Keratinocyte (primary cell): ENCODE measurements around the gene LDLRAD4. TPM values are rescaled to one million over a fixed set of nuclear protein-coding genes. Genes with fewer than 3 reads are reported as not detected.

Source experiments
- DNase-seq: peaks from one replicate; pipeline ENCODE4 v3.0.0-alpha.2; 2011; ENCODE audit warnings: low read depth, missing footprints, low spot score
- FAIRE-seq: peaks from 2 replicates; lab custom pipeline; 2011; peaks lifted over from hg19 to GRCh38; lab: Jason Lieb, UNC
- H2AFZ ChIP-seq: 2 replicates; pipeline ENCODE4 v1.6.0; 2012; ENCODE audit warnings: low read length, control low read depth, inconsistent platforms; ENCODE audit not compliant: control insufficient read depth
- H3K27ac ChIP-seq: 2 replicates; pipeline ENCODE4 v1.5.1; 2011; ENCODE audit warnings: low read length; ENCODE audit not compliant: control insufficient read depth, insufficient read depth
- H3K27me3 ChIP-seq: 3 replicates; pipeline ENCODE4 v1.6.0; 2011; ENCODE audit warnings: low read length; ENCODE audit not compliant: control insufficient read depth, insufficient read depth; ENCODE audit errors: extremely low read depth
- H3K36me3 ChIP-seq, 2 experiments: 2 replicates in 1 of 2; 3 replicates in 1 of 2; pipeline ENCODE4 v1.5.1; 2011; ENCODE audit warnings: low read length in 2 of 2, mild to moderate bottlenecking in 1 of 2; ENCODE audit not compliant: control insufficient read depth in 2 of 2, insufficient read depth in 2 of 2; ENCODE audit errors: extremely low read depth in 1 of 2
- H3K4me1 ChIP-seq: 3 replicates; pipeline ENCODE4 v1.5.1; 2011; ENCODE audit warnings: low read length; ENCODE audit not compliant: control insufficient read depth, insufficient read depth; ENCODE audit errors: extremely low read depth
- H3K4me2 ChIP-seq: 3 replicates; pipeline ENCODE4 v1.6.0; 2011; ENCODE audit warnings: low read depth, low read length; ENCODE audit not compliant: control insufficient read depth, insufficient read depth; ENCODE audit errors: extremely low read depth
- H3K4me3 ChIP-seq, 3 experiments: fragments of 200-600 bp in 1 of 3; sonication (generic) in 1 of 3; 2 replicates in 2 of 3; 3 replicates in 1 of 3; pipeline ENCODE4 v1.5.1; 2011 to 2016; ENCODE audit warnings: low read length in 3 of 3, mild to moderate bottlenecking in 3 of 3, control low read depth in 2 of 3, inconsistent platforms in 1 of 3, low read depth in 1 of 3, mixed read lengths in 1 of 3, mixed run types in 1 of 3, moderate library complexity in 1 of 3; ENCODE audit not compliant: control insufficient read depth in 2 of 3, insufficient read depth in 2 of 3; ENCODE audit errors: extremely low read depth in 1 of 3
- H3K79me2 ChIP-seq: 2 replicates; pipeline ENCODE4 v1.6.0; 2012; ENCODE audit warnings: low read length; ENCODE audit not compliant: control insufficient read depth, insufficient read depth
- H3K9ac ChIP-seq: 3 replicates; pipeline ENCODE4 v1.6.0; 2011; ENCODE audit warnings: low read length; ENCODE audit not compliant: control insufficient read depth, insufficient read depth; ENCODE audit errors: extremely low read depth
- H3K9me1 ChIP-seq: 3 replicates; pipeline ENCODE4 v1.6.0; 2011; ENCODE audit warnings: low read length; ENCODE audit not compliant: control insufficient read depth, insufficient read depth; ENCODE audit errors: extremely low read depth
- H3K9me3 ChIP-seq: 2 replicates; pipeline ENCODE4 v1.5.1; 2012; ENCODE audit warnings: low read depth, low read length; ENCODE audit not compliant: control insufficient read depth
- H4K20me1 ChIP-seq: 3 replicates; pipeline ENCODE4 v1.6.0; 2011; ENCODE audit warnings: low read length; ENCODE audit not compliant: control insufficient read depth, insufficient read depth; ENCODE audit errors: extremely low read depth
- EZH2 ChIP-seq: IDR thresholded peaks from one replicate; pipeline ENCODE4 v1.6.1; 2012; ENCODE audit warnings: inconsistent platforms, mild to moderate bottlenecking, low read length, moderate library complexity
- dilution Hi-C: fragments of 300-500 bp; cut with MboI; formaldehyde crosslinking; loops from one replicate; pipeline ENCODE4 v1.7.0; 2020; ENCODE audit warnings: low sequenced_read_pairs; ENCODE audit not compliant: extremely low pct_ligation_motif_present
- polyA plus RNA-seq, 5 experiments: library from polyadenylated mRNA; depleted of rRNA in 3 of 5; stranded (reverse) in 3 of 5; stranded (forward) in 1 of 5; unstranded in 1 of 5; fragments of >200 nt; gene quantifications; 1 replicate in 1 of 5; 2 replicates in 3 of 5; 3 replicates in 1 of 5; pipeline versions ENCODE4 v1.2.1 to v1.2.3, GENCODE V29; 2011 to 2012; ENCODE audit warnings: missing spikeins in 2 of 5, low read depth in 1 of 5, low replicate concordance in 1 of 5
- TF ChIP-seq, protein P1 (sequence below), 3 experiments: IDR thresholded peaks in 1 of 3; conservative IDR thresholded peaks in 1 of 3; optimal IDR thresholded peaks in 1 of 3; 2 replicates in 2 of 3; 3 replicates in 1 of 3; pipeline versions ENCODE3 to v1.5.1; 2011; ENCODE audit warnings: low read length in 3 of 3, mild to moderate bottlenecking in 3 of 3, moderate library complexity in 2 of 3, control low read depth in 1 of 3, inconsistent platforms in 1 of 3; ENCODE audit not compliant: insufficient read depth in 2 of 3; ENCODE audit errors: extremely low read depth in 1 of 3

The LDLRAD4 gene
- polyA plus RNA-seq, 1 donor (not counting 4 experiments of a cell fraction or from before 2014, with no cell fraction given), result not detected

GRCh38 chr18:13452388-13452811 is 233.8 kb downstream of the LDLRAD4 start:
- H3K4me2 ChIP-seq, result no peak overlapping the region
- FAIRE-seq (no peak), DNase-seq (no peak)
- H3K9ac ChIP-seq, result no peak overlapping the region
- H3K4me3 ChIP-seq, result no peak overlapping the region
- H3K27me3 ChIP-seq, result no peaks in the 10 kb centered on the region
- TF ChIP-seq, protein P1, sequence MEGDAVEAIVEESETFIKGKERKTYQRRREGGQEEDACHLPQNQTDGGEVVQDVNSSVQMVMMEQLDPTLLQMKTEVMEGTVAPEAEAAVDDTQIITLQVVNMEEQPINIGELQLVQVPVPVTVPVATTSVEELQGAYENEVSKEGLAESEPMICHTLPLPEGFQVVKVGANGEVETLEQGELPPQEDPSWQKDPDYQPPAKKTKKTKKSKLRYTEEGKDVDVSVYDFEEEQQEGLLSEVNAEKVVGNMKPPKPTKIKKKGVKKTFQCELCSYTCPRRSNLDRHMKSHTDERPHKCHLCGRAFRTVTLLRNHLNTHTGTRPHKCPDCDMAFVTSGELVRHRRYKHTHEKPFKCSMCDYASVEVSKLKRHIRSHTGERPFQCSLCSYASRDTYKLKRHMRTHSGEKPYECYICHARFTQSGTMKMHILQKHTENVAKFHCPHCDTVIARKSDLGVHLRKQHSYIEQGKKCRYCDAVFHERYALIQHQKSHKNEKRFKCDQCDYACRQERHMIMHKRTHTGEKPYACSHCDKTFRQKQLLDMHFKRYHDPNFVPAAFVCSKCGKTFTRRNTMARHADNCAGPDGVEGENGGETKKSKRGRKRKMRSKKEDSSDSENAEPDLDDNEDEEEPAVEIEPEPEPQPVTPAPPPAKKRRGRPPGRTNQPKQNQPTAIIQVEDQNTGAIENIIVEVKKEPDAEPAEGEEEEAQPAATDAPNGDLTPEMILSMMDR (optimal IDR thresholded peaks at IDR 0.05 in 1 of 3, IDR thresholded peaks at IDR 0.05 in 1 of 3, conservative IDR thresholded peaks at IDR 0.05 in 1 of 3; ENCODE audit: extremely low read depth in 1 of 3, insufficient read depth in 2 of 3, low read length in 3 of 3), result no peak
- no peak for TF ChIP-seq EZH2
- no peaks in the 10 kb centered on the region for H4K20me1 ChIP-seq
- H3K36me3 ChIP-seq, result no peaks in the 10 kb centered on the region
- no peak overlapping the region for H3K27ac ChIP-seq
- no peaks in the 10 kb centered on the region for H3K4me1 ChIP-seq
- dilution Hi-C loops, result no loop called here
- no peak overlapping the region for H2AFZ ChIP-seq
- no peaks in the 10 kb centered on the region for H3K9me3 ChIP-seq
- no peaks in the 10 kb centered on the region for H3K79me2 ChIP-seq
- H3K9me1 ChIP-seq, result no peaks in the 10 kb centered on the region

- TF ChIP-seq EZH2, result no peak
- TF ChIP-seq, protein P1 (optimal IDR thresholded peaks at IDR 0.05 in 1 of 3, IDR thresholded peaks at IDR 0.05 in 1 of 3, conservative IDR thresholded peaks at IDR 0.05 in 1 of 3; ENCODE audit: extremely low read depth in 1 of 3, insufficient read depth in 2 of 3, low read length in 3 of 3), result no peak
- no peaks in the 10 kb centered on the region for H3K27me3 ChIP-seq
- H3K9me1 ChIP-seq, result no peaks in the 10 kb centered on the region
- FAIRE-seq, result no peak
- no peaks in the 10 kb centered on the region for H3K36me3 ChIP-seq
- H2AFZ ChIP-seq, result no peak overlapping the region
- no peak overlapping the region for H3K27ac ChIP-seq
- dilution Hi-C loops, result no loop called here
- no peak overlapping the region for H3K4me2 ChIP-seq
- peaks cover 3% of the 10 kb centered on the region for H3K9me3 ChIP-seq
- H3K79me2 ChIP-seq, result no peaks in the 10 kb centered on the region
- no peaks in the 10 kb centered on the region for H3K4me1 ChIP-seq
- no peaks in the 10 kb centered on the region for H4K20me1 ChIP-seq
- DNase-seq, result no peak
- H3K4me3 ChIP-seq, result no peak overlapping the region
- no peak overlapping the region for H3K9ac ChIP-seq
Observed at GRCh38 chr18:13452871-13453680, 234.5 kb downstream of the LDLRAD4 start.
